Upper lobe of left lung (tissue), 4 donors: ENCODE results near the gene CXCL12.

Experiments
- EP300 ChIP-seq, 4 donors: sonication (generic); formaldehyde crosslinking; IDR thresholded peaks; one replicate each; pipeline ENCODE4 v1.5.1; 2017; ENCODE audit warnings: antibody characterized with exemption in 4 of 4, control low read depth in 2 of 4
- POLR2A ChIP-seq, 4 donors: fragments of 450-650 bp; IDR thresholded peaks; one replicate each; pipeline ENCODE4 v1.5.1; 2016 to 2017; ENCODE audit warnings: antibody characterized with exemption in 4 of 4, mild to moderate bottlenecking in 2 of 4
- POLR2AphosphoS5 ChIP-seq, 2 donors: sonication (generic); formaldehyde crosslinking; IDR thresholded peaks; one replicate each; pipeline ENCODE4 v1.5.1; 2017; ENCODE audit warnings: antibody characterized with exemption in 2 of 2
- TF ChIP-seq, protein P1 (sequence below), 6 experiments: fragments of 450-650 bp in 4 of 6; fragments of 200-600 bp in 2 of 6; sonication (generic) in 2 of 6; IDR thresholded peaks; one replicate each; pipeline ENCODE4 v1.5.1; 2016 to 2019; ENCODE audit warnings: antibody characterized with exemption in 6 of 6

DNA sequence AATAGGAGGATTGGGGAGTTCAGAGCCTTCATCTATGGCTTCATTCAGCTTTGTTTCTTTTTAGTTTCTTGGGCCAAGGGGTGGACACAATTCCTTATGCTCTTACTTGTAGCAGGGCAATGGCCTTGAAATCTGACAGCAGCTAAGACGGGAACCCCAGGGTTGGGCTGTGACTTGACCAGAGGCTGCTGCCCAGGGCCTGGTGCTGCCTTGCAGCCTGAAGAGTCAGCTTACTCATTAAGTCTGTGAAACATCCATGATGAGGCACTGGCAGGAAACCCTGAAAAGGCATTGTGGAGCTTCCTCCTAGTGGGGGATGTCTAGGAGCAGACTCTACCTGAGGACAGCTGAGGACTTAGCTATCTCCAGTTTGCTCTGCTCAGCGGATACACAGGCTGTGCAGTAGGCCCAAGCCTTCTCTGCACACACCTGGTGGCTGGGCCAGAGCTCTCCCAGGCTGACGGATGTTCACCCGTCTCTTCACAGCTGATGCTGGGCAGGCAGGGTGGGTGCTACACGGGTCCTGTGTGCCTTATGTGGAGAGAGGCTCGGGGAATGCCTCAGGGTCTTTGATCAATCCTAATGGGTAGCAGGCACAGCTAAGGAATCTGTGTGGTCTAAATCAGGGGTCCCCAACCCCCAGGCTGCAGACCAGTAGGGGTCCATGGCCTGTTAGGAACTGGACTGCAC is 17.8 kb downstream of the CXCL12 start:
- TF ChIP-seq POLR2AphosphoS5 (IDR thresholded peaks at IDR 0.05) (no peak), EP300 (IDR thresholded peaks at IDR 0.05) (no peak), POLR2A (IDR thresholded peaks at IDR 0.05) (no peak)
- TF ChIP-seq, protein P1, sequence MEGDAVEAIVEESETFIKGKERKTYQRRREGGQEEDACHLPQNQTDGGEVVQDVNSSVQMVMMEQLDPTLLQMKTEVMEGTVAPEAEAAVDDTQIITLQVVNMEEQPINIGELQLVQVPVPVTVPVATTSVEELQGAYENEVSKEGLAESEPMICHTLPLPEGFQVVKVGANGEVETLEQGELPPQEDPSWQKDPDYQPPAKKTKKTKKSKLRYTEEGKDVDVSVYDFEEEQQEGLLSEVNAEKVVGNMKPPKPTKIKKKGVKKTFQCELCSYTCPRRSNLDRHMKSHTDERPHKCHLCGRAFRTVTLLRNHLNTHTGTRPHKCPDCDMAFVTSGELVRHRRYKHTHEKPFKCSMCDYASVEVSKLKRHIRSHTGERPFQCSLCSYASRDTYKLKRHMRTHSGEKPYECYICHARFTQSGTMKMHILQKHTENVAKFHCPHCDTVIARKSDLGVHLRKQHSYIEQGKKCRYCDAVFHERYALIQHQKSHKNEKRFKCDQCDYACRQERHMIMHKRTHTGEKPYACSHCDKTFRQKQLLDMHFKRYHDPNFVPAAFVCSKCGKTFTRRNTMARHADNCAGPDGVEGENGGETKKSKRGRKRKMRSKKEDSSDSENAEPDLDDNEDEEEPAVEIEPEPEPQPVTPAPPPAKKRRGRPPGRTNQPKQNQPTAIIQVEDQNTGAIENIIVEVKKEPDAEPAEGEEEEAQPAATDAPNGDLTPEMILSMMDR (IDR thresholded peaks at IDR 0.05), result no peak
